ENCODE measurements around the gene USP53. TPM values are rescaled to one million over a fixed set of nuclear protein-coding genes. Genes with fewer than 3 reads are reported as not detected.
A peak's percentile ranks its signal among the peaks of the same experiment; 100 is the strongest.

Gene USP53
- total and polyA plus RNA-seq, 9 of the 15 experiments (the other 6 are each of a cell fraction or from before 2014, with no cell fraction given) = 2.9 to 9.6 (median 8.3) TPM

DNA sequence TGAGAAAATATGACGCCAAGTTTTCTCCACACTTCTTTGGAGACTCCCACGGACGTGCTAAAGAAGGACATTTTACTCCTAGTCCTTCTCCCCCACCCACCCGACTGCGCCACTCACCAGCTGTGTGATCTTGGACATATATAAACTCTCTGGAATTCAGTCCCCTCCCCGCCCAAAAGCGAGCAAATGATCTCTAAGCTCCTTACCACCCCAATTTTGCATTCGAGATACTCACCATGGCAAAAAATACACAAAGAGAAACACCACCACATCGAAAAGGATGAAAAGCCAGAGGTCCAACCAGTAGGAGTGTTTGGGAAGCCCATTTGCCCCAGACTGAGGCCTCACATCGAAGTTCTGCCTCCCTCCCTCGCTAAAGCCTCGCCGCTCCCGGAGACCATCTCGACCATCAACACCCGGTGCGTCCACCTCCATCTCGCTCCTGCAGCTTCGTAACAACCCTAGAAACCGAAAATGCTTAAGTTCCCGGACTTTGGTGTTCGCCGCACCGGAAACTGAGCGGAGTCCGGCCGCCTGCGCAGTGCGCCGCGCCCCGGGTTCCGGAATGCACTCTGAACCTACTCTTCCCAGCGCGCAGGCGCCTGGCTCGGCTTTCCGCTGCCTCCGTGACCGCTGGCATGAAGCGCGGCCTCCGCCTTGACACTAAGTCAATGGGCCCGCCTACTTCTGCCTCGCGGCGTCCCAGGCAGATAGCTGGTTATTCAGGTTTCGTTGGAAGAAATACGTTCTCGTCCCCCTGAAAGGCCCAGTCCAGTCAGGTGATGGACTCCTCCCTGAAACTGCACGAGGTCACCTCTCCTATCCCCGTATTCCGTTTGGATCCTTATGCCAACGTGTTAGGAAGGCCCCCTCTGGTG is 87.8 kb downstream of the USP53 start:
- peaks cover 23% of the 10 kb centered on the region; the same call in 2 of the 3 replicates for H3K36me3 ChIP-seq (ENCODE audit: control insufficient read depth, insufficient read depth, low read length)
- peak overlapping the region; percentile 100 for H2AFZ ChIP-seq (ENCODE audit: low read depth, low read length)
- no peaks in the 10 kb centered on the region for H3K9me1 ChIP-seq (ENCODE audit: control insufficient read depth, insufficient read depth, low read length)
- H4K20me1 ChIP-seq (replicated peaks; ENCODE audit: control insufficient read depth, insufficient read depth, low read length) = no peaks in the 10 kb centered on the region
- H3K4me3 ChIP-seq = peak overlapping the region; percentile 58
- no peaks in the 10 kb centered on the region for H3K9me3 ChIP-seq (replicated peaks; ENCODE audit: control insufficient read depth, insufficient read depth, low read depth, low read length)
- DNase-seq (ENCODE audit: extremely low read depth in 1 of 4, low spot score in 3 of 4) = peak; percentile 75 to 94 (median 82)
- H3K4me2 ChIP-seq (ENCODE audit: insufficient read depth, low read length) = peak overlapping the region; percentile 87
- H3K9ac ChIP-seq (ENCODE audit: insufficient read depth in 1 of 2, low read depth in 2 of 2, low read length in 2 of 2) = peak overlapping the region; percentile 78 to 93
- in situ Hi-C loops (cut with MboI) = no loop called here
- H3K27me3 ChIP-seq (ENCODE audit: control insufficient read depth in 2 of 2, insufficient read depth in 2 of 2, low read length in 2 of 2) = no peaks in the 10 kb centered on the region
- peak; percentile 99 for ATAC-seq
- H3K27ac ChIP-seq (ENCODE audit: extremely low read depth, low read depth, low read length) = peak overlapping the region; percentile 80
- FAIRE-seq = peak; percentile 86
- H3K79me2 ChIP-seq (ENCODE audit: control insufficient read depth, insufficient read depth, low read length) = peaks cover 26% of the 10 kb centered on the region
- intact Hi-C loops (cut with micrococcal nuclease) = no loop called here
- POLR2A ChIA-PET = interaction anchor here (0.8 to 2.0 kb wide), 2 partner anchors 88 to 615 kb away, joined by 3 to 13 read pairs; partner anchors contain the start of genes METTL14 and USP53
- CTCF ChIA-PET (ENCODE audit: low intra/inter-chr PET ratio) = interaction anchor here (0.6 kb wide), 1 partner anchor 330 kb away, joined by 3 read pairs; no protein-coding TSS in a partner anchor
- no TSS peak for BruUV-seq (replicated peaks)
- H3K4me1 ChIP-seq (replicated peaks in 1 of 2; ENCODE audit: control insufficient read depth in 2 of 2, insufficient read depth in 2 of 2, low read length in 2 of 2) = peaks cover 5 to 11% of the 10 kb centered on the region in 2 experiments; a peak in 3 of 5 replicates
- WGBS (ENCODE audit: insufficient coverage, low coverage, missing lambda C conversion rate) = under 1% methylated on average over 54 of the region's 54 CpGs
- peak; percentile 48 to 65; a peak in 2 of 4 replicates for TF ChIP-seq FOXK2 (conservative IDR thresholded peaks at IDR 0.05 in 1 of 2, IDR thresholded peaks at IDR 0.05 in 1 of 2; ENCODE audit: low read depth in 2 of 2)
- peak; percentile 82 for TF ChIP-seq MEIS2 (IDR thresholded peaks at IDR 0.05; ENCODE audit: partially characterized antibody)
- no peak for TF ChIP-seq NCOR1 (IDR thresholded peaks at IDR 0.05)
- no peak for TF ChIP-seq SAFB2 (IDR thresholded peaks at IDR 0.05; ENCODE audit: borderline replicate concordance, low read depth, low read length, severe bottlenecking)
- TF ChIP-seq CBX8 (IDR thresholded peaks at IDR 0.05; ENCODE audit: borderline replicate concordance, extremely low read depth, low read depth, low read length, poor library complexity, severe bottlenecking) = no peak
- TF ChIP-seq ZNF121 (CRISPR knock-in tag; conservative IDR thresholded peaks at IDR 0.05) = no peak
- TF ChIP-seq HCFC1 (IDR thresholded peaks at IDR 0.05; ENCODE audit: low read depth, low read length) = peak; percentile 80
- no peak; the same call in 1 of the 2 replicates for TF ChIP-seq BHLHE40 (IDR thresholded peaks at IDR 0.05; ENCODE audit: low read length)
- no peak for TF ChIP-seq ATF3 (IDR thresholded peaks at IDR 0.05)
- no peak for TF ChIP-seq ATF3 (CRISPR knock-in tag; conservative IDR thresholded peaks at IDR 0.05)
- TF ChIP-seq HINFP (tag; conservative IDR thresholded peaks at IDR 0.05; ENCODE audit: low read depth) = no peak
- no peak for TF ChIP-seq NEUROD1 (IDR thresholded peaks at IDR 0.05; ENCODE audit: borderline replicate concordance, low read depth, low read length, partially characterized antibody)
- TF ChIP-seq NBN (IDR thresholded peaks at IDR 0.05; ENCODE audit: low read depth) = no peak
- TF ChIP-seq PTBP1 (IDR thresholded peaks at IDR 0.05; ENCODE audit: low read depth, low read length) = no peak
- TF ChIP-seq HMGXB4 (CRISPR knock-in tag; IDR thresholded peaks at IDR 0.05) = no peak
- TF ChIP-seq HDAC6 (IDR thresholded peaks at IDR 0.05; ENCODE audit: low read depth, low read length) = no peak
- no peak for TF ChIP-seq RBM17 (IDR thresholded peaks at IDR 0.05; ENCODE audit: borderline replicate concordance, low read depth, low read length)
